Activated CD4-positive, alpha-beta T cell treated with anti-CD3 and anti-CD28 coated beads, Interleukin-10, Interleukin-2, amounts not matched to agents 100 ng/mL and 50 ng/mL, durations not matched to agents 16 hours and 8 hours (primary cell): ENCODE results near the gene DNAH2.

Source experiments
- DNase-seq: peaks from one replicate; pipeline ENCODE4 v3.0.0-alpha.2; 2020

DNAH2 gene, protein sequence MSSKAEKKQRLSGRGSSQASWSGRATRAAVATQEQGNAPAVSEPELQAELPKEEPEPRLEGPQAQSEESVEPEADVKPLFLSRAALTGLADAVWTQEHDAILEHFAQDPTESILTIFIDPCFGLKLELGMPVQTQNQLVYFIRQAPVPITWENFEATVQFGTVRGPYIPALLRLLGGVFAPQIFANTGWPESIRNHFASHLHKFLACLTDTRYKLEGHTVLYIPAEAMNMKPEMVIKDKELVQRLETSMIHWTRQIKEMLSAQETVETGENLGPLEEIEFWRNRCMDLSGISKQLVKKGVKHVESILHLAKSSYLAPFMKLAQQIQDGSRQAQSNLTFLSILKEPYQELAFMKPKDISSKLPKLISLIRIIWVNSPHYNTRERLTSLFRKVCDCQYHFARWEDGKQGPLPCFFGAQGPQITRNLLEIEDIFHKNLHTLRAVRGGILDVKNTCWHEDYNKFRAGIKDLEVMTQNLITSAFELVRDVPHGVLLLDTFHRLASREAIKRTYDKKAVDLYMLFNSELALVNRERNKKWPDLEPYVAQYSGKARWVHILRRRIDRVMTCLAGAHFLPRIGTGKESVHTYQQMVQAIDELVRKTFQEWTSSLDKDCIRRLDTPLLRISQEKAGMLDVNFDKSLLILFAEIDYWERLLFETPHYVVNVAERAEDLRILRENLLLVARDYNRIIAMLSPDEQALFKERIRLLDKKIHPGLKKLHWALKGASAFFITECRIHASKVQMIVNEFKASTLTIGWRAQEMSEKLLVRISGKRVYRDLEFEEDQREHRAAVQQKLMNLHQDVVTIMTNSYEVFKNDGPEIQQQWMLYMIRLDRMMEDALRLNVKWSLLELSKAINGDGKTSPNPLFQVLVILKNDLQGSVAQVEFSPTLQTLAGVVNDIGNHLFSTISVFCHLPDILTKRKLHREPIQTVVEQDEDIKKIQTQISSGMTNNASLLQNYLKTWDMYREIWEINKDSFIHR (N-terminal part only)

DNA sequence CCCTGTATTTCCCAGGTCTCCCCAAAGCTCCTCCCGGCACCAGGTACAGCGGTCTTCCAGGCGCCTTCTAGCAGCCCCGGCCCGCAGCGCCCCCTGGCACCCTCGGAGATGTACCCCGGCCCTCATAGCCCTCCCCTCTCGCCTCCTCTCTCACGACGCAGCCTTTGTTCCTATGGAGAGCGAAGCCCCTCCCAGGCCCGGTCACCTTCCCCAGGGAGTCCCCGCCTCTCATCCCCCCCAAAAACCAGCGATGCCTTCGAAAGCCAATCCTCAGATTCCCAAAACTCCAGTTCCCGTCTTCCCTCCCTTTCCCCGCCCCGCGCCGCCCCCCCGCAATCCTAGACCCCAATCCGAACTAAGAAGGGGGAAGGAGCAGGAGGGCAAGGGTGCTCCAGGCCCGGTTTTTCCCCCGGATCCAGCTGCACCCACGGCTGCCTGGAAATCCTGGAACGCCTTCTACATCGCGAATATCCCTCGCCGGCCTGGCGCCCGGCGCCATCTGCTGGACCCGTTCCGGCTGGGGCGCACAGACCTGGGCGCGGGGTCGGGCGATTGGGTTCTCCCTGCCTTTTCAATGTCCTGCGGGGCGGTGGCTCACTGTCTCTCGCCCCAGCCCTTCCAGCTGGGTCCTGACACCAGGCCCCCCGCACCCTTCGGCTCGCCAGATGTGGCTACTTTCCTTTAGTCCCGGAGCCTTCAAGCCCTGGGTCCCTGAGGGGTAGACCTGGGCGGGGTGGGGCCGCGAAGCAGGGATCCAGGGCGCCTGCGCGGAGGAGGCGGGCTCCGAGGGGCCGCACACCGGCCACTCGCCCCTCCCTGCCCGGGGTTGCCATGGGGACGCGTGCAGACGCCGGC lies at the start of gene DNAH2:
TSS of gene DNAH2 (plus strand) at position 844 of the 855 bp plus-strand sequence. CDS start 1,991 bp downstream, outside the sequence.
- DNase-seq: peak; percentile 46

DNA sequence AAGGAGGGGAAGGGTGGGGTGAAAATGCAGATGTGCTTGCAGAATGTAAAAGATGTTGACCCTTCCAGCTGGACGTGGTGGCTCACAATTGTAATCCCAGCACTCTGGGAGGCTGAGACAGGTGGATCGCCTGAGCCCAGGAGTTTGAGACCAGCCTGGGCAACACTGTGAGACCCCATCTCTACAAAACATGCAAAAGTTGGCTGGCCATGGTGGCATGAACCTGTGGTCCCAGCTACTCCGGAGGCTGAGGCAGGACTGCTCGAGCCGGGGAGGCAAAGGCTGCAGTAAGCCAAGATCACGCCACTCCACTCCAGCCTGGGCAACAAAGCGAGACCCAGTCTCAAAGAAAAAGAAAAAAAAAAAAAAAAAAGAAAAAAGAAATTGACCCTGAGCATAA lies 49.1 kb upstream of the DNAH2 start:
- DNase-seq: no peak

DNA sequence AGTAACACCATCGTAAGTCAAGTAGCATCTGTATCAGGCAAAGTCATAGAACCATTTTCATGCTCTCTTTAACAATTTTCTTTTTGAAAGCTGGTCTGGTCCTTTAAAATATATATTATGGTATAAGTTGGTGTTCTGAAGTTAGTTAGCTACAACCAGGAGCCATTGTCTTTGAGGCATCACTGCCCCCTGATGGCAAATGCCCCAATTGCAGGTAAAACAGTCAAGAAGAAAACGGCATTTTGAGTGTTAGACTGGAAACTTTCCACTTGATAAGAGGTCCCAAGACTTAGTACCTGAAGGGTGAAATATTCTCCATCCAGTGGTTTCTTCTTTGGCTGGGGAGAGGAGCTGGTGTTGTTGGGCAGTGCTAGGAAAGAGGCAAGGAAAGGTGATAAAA lies 44.3 kb upstream of the DNAH2 start:
- DNase-seq: peak; percentile 37

DNA sequence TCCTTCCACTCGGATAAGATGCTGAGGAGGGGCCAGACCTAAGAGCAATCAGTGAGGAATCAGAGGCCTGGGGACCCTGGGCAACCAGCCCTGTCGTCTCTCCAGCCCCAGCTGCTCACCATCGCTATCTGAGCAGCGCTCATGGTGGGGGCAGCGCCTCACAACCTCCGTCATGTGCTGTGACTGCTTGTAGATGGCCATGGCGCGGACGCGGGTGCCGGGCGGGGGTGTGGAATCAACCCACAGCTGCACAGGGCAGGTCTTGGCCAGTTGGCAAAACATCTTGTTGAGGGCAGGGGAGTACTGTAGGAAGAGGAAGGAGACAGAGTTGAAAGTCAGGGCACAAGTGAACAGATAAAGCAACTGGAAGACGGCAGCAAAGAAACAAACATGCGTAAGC lies 42.6 kb upstream of the DNAH2 start:
- DNase-seq: no peak

DNA sequence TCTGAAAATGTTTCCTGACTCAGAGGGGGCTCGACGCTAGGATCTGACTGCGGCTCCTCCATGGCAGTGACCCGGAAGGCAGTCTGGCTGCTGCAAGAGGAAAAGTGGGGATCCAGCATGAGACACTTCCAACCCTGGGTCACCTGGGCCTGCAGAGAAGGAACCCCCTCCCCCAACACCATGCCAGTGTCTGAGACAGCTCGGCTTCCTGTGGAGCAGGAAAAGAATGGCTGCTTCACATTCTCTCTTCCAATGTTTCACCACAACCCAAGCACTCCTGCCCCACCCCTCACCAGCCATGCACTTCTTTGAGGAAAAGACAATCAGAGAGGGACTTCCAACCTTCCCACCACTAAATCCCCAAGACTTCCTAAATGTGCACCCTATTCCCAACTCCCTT lies 41.0 kb upstream of the DNAH2 start:
- no peak for DNase-seq

DNA sequence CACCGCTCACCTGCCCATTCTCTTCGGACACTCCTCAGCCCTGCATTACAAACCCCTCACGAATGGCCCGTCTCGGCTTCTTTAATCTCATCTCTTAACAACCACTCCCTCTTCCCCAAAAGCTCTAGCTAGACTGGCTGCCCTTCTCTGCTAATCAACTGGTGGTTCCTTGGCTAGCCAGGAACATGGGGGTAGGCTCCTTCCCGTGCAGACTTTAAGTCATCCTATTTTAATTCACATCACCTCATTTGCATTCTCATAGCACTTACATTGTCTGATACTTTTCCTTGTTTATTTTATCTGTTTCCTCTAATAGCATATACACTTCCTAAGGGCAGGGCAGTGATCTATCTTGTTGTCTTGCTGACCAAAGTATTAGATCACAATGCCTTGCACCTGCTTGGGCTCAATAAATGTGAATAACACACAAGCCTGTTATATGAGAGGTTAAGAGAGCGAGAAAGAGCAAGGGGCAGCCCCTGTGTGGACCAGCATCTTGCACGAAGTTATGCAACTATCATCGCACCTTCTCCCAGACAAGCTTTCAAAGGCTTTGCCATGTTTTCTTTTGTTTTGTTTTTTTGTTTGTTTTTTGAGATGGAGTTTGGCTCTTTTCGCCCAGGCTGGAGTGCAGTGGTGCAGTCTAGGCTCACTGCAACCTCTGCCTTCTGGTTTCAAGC lies 40.0 kb upstream of the DNAH2 start:
- no peak for DNase-seq

DNA sequence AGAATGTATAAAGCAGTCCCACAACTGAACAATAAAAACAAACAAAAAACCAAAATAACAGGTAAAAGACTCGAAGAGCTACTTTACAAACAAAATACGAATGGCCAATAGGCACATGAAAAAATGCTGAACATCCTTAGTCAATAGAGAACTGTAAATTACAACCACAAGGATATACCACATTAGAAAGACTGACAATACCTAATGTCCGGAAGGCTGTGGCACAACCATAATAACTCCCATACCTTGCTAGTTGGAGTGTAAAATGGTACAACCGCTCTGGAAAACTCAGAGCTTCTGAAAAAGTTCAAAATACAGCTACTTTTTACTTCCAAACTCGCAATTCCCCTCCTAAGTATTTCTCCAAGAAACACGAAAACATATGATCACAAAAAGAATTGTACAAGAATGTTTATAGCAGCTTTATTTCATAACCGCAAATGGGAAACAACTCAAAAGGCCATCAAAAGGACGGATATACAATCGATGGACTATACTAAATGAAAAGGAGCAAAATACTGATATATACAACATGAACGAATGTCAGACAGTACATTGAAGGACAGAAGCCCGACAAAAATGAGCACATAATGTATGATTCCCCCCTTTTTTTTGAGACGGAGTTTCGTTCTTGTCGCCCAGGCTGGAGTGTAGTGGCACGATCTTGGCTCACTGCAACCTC lies 32.6 kb upstream of the DNAH2 start:
- no peak for DNase-seq

DNA sequence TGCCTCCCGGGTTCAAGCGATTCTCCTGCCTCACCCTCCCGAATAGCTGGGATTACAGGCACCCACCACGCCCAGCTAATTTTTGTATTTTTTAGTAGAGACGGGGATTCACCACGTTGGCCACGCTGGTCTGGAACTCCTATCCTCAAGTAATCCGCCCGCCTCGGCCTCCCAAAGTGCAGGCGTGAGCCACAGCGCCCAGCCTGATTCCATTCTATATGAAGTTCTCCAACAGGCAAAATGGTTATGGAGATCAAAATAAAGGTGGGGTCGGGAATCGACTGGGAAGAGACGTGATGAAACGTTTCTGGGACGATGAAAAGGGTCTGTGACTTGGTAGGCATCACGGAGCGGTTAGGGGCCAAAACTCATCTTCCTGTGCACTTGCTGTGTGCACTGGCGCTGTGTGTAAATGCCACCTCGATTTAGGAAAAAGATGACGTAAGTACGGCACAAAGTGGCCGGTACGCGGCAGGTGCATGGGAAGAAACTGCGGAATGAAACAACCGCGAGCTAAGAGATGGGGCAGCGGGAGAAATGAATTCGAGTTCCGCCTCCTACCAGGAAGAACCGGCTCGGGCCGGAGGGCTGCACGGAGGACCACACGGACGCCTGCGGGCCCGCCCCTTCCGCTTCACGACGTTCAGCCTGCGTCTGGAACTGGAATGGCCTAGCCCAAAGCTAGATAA lies 31.9 kb upstream of the DNAH2 start:
- DNase-seq: peak; percentile 93

DNA sequence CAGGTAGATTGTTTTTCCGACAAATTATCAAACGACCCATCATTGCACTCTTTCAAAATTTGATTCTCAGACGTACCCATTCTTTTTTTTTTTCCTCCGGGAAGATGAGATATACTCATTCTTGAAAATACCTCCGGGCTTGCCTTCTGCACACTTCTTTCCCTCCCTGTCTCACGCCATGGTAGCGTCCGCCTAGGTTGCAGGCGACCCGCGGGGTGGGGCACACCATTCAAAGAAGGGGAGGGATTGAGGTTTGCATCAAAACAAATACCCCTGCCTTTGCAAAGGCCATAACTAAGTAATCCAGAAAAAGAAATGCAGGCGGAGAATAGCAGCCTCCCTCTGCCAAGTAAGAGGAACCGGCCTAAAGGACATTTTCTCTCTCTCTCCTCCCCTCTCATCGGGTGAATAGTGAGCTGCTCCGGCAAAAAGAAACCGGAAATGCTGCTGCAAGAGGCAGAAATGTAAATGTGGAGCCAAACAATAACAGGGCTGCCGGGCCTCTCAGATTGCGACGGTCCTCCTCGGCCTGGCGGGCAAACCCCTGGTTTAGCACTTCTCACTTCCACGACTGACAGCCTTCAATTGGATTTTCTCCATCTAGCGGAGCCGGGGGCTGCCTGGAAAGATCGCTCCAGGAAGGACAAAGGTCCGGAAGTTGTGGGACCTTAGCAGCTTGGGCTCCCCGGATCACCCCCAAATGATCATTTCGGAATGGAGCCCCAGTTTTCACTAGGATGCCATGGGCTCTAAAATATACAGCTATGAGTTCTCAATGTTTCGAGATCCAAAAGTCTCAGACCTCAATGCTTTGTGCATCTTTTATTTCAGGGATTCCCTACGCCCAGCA lies 31.1 kb upstream of the DNAH2 start:
- peak; percentile 86 for DNase-seq

DNA sequence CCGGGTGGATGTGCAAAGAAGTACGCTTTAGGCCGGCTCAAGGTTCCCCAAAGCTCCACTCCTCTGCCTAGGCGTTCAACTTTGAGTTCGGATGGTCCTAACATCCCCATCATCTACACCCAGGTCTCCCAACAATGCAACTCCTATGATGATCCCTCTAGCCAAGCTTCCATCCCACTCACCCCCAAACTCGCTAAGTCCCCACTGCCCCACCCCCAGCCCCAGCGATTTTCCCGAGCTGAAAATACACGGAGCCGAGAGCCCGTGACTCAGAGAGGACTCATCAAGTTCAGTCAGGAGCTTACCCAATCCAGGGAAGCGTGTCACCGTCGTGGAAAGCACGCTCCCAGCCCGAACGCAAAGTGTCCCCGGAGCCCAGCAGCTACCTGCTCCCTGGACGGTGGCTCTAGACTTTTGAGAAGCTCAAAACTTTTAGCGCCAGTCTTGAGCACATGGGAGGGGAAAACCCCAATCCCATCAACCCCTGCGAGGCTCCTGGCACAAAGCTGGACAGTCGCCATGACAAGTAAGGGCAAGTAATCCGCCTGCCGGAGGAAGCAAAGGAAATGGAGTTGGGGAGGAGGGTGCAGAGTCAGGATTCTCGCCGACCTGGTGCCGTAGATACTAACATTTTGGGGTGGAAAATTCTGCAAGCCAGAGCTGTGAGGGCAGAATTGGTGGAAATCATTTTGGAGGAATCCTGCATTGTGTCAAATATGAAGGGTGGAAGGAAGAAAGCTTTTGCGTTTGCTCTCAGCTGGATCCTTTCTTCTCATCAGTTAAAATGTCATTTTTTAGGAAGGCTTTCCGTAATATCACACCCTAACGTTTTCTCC lies 30.3 kb upstream of the DNAH2 start, which contains the start of gene TP53:
TSS of gene TP53 (minus strand) at position 419 of the 836 bp plus-strand sequence. CDS start 10,896 bp downstream, outside the sequence.
- DNase-seq: peak; percentile 96

DNA sequence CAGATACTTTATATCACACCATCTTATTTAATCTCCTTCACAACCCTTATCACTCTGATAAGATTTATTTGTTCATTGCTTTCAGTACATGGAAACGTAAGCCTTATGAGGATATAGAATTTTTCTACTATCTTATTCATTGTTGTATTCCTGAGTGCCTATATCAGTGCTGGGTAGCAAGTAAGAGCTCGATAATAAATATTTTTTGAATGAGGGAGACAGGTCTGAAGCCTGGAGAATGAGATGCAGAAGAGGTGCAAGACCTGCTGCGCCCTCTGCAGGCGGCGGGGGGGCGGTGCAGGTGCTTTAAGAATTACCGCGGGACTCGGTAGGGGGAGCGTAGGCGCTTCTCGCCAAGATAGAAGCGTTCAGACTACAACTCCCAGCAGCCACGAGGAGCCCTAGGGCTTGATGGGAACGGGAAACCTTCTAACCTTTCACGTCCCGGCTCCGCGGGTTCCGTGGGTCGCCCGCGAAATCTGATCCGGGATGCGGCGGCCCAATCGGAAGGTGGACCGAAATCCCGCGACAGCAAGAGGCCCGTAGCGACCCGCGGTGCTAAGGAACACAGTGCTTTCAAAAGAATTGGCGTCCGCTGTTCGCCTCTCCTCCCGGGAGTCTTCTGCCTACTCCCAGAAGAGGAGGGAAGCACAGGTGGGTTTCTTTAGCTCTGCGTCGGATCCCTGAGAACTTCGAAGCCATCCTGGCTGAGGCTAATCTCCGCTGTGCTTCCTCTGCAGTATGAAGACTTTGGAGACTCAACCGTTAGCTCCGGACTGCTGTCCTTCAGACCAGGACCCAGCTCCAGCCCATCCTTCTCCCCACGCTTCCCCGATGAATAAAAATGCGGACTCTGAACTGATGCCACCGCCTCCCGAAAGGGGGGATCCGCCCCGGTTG lies 29.4 kb upstream of the DNAH2 start, which contains the start of gene WRAP53:
TSS of gene WRAP53 (plus strand) at position 570 of the 900 bp plus-strand sequence. CDS start at position 742, 172 bp downstream.
- DNase-seq: peak; percentile 98

DNA sequence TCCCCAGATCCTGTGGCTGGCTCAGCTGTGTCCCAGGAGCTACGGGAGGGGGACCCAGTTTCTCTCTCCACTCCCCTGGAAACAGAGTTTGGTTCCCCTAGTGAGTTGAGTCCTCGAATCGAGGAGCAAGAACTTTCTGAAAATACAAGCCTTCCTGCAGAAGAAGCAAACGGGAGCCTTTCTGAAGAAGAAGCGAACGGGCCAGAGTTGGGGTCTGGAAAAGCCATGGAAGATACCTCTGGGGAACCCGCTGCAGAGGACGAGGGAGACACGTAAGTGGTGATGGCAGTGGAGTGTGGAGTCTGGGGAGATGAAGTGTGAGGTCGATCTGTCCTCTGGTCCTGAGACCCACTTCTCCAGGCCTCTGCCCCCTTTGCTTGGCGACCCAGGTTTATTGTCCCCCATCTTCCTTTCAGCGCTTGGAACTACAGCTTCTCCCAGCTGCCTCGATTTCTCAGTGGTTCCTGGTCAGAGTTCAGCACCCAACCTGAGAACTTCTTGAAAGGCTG lies 28.7 kb upstream of the DNAH2 start:
- no peak for DNase-seq

DNA sequence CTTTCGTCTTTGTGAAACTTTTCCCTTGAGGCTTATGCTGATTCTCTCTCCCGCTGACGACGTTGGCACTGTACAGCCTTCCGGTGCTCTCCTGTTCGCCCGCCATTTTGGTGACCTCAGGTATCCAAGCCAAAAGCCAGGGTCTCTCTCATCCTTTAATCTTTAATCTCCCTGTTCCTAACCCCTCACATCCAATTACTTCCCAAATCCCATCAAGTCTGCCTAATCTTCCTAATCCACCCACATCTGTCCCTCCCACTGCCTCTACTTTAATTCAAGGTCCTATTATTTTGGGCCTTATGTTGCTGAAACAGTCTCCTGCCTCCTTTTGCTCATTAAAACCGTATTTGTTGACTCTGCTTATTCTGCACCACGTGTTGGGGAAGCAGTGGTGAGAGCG lies 22.0 kb upstream of the DNAH2 start:
- no peak for DNase-seq

DNA sequence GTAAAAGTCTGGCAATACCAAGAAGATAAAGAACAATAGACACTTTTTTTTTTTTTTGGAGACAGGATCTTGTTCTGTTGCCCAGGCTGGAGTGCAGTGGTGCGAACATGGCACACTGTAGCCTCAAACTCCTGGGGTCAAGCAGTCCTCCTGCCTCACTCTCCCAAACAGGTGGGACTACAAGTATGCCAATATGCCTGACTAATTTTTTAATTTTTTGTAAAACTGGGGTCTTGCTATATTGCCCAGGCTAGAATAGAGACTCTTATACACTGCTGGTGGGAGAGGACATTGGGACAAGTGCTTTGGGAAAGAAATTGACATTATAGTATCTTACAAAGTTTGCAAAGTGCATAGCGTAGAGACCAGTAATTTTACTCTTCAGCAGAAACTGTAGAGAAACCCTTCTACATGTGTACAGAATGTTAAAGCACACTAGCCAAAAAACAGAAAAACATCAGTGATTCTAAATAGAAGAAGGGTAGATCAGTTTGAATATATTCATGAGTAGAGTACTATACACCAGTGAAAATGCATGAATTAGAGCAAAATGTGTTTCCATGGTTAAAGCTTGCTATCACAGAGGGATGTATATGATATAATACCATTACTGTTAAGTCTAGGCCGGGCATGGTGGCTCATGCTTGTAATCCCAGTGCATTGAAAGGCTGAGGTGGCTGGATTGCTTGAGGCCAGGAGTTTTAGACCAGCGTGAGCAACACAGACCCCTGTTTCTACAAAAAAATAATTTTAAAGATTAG lies 19.5 kb upstream of the DNAH2 start:
- DNase-seq: no peak

DNA sequence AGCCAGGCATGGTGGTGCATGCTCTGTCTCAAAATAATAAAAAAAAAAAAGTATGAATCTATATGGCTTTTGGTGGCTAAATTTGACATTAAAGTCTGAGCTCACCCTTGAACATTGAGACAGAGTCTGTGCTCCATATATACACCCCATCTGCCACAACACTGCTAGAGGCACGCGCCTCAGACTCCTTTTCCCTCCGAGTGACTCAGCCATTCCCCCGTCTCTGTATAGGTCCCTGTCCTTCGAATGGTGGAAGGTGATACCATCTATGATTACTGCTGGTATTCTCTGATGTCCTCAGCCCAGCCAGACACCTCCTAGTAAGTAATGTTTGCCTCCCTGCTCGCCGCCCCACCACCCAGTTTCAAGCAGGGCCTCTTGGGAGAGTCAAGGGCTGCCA lies 17.0 kb upstream of the DNAH2 start:
- no peak for DNase-seq

DNA sequence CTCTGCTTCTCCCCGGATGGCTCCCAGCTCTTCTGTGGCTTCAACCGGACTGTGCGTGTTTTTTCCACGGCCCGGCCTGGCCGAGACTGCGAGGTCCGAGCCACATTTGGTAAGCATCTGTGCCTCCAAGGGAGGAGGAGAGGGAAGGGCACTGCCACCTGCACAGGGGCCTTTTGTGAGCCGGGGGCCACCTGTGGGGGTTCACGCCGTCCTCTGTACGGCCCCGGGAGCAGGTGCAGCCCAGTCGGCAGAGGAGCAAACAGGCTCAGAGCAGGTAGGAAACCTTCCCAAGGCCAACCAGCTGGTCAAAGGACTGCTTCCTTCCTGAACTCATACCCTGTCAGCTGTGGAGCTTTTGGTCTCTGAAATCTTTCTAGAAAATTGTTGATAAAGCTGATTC lies 15.9 kb upstream of the DNAH2 start:
- DNase-seq: no peak

DNA sequence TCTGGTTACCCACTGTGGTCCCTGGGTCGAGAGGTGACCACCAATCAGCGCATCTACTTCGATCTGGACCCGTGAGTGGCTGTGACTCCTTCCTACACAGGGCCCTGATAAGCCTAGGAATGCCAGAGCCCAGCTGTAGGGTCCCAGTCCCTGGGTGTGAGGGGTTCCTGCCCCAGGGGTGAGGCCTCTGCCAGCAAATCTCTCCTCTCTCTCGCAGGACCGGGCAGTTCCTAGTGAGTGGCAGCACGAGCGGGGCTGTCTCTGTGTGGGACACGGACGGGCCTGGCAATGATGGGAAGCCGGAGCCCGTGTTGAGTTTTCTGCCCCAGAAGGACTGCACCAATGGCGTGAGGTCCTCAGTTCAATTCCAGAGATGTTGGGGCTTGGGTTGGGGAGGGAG lies 14.8 kb upstream of the DNAH2 start:
- DNase-seq: no peak
